Vagina (tissue), 2 donors: ENCODE data around the gene CD200R1L.

ENCODE experiments used
- CTCF ChIP-seq, 3 experiments: fragments of 450-650 bp in 2 of 3; fragments of 200-600 bp in 1 of 3; sonication (generic) in 1 of 3; IDR thresholded peaks; one replicate each; pipeline ENCODE4 v1.5.1; 2017 to 2019; ENCODE audit warnings: antibody characterized with exemption in 3 of 3, mild to moderate bottlenecking in 2 of 3, moderate library complexity in 2 of 3
- POLR2A ChIP-seq, 2 donors: fragments of 450-650 bp; IDR thresholded peaks; one replicate each; pipeline ENCODE4 v1.6.1; 2017; ENCODE audit warnings: antibody characterized with exemption in 2 of 2, mild to moderate bottlenecking in 2 of 2, moderate library complexity in 2 of 2

- TF ChIP-seq POLR2A (IDR thresholded peaks at IDR 0.05) (no peak), CTCF (IDR thresholded peaks at IDR 0.05) (no peak)
These were observed 78.9 kb downstream of the CD200R1L start for GRCh38 chr3:112767777-112768176.
